HG02763 (cell line): ENCODE results near the gene EMC8.

ENCODE experiments used
- ATAC-seq: cut with Tn5 transposase; IDR thresholded peaks from one replicate; pipeline ENCODE4 v1.9.1; 2021; ENCODE audit warnings: mild to moderate bottlenecking, moderate library complexity; ENCODE audit not compliant: unreplicated experiment

EMC8 gene

GRCh38 chr16:85733839-85734170 is 65.5 kb downstream of the EMC8 start:
- ATAC-seq = no peak

GRCh38 chr16:85733155-85733838 is 66.0 kb downstream of the EMC8 start:
- ATAC-seq = no peak

GRCh38 chr16:85731179-85731578 is 68.2 kb downstream of the EMC8 start:
- no peak for ATAC-seq

- ATAC-seq = no peak
Observed at GRCh38 chr16:85730186-85730465, 69.2 kb downstream of the EMC8 start.

GRCh38 chr16:85729452-85730185 is 69.7 kb downstream of the EMC8 start:
- ATAC-seq = no peak

- no peak for ATAC-seq
Observed at GRCh38 chr16:85728879-85729278, 70.5 kb downstream of the EMC8 start.
